Spleen (tissue), 7 donors: Measurements from ENCODE around the gene ZNF618.

Source experiments
- POLR2A ChIP-seq, 3 donors: fragments of 450-650 bp; IDR thresholded peaks; one replicate each; pipeline ENCODE4 v1.5.1; 2017; ENCODE audit warnings: antibody characterized with exemption in 3 of 3, mild to moderate bottlenecking in 1 of 3
- TF ChIP-seq, protein P1 (sequence below), 11 experiments: fragments of 200-600 bp in 7 of 11; fragments of 450-650 bp in 4 of 11; sonication (generic) in 4 of 11; IDR thresholded peaks in 8 of 11; conservative IDR thresholded peaks in 3 of 11; 1 replicate in 7 of 11; 2 replicates in 4 of 11; pipeline versions ENCODE4 v1.4.0 to v1.8.0; 2016 to 2021; ENCODE audit warnings: antibody characterized with exemption in 11 of 11, inconsistent platforms in 4 of 11, mild to moderate bottlenecking in 1 of 11
- donor health status: DM: no; HTN: no; CAD: no; lungs with moderate emphysema.
- donor health status: DM: no; HTN: no; CAD: no.
- donor health status: DM: no; HTN: no; CAD: no.

DNA sequence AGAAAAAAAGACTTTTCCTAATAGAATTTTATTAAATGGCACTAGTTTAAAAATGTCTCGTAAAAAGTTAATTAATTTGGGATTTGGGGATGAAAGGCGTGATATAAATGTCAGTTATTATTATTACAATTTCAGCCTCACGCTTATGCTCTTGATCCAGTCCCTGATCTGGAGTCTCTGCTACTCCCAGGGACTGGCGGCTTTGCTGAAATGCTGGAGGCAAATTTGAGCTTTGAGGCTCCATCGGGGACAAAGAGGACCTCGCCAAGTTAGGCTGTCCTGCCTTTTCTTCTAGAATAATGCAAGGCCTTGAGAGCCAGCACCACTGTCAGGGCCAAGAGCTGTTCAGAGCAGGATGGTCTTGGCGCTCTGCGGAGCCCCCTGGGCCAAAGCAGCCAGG, 69.7 kb downstream of the ZNF618 start:
- TF ChIP-seq, protein P1, sequence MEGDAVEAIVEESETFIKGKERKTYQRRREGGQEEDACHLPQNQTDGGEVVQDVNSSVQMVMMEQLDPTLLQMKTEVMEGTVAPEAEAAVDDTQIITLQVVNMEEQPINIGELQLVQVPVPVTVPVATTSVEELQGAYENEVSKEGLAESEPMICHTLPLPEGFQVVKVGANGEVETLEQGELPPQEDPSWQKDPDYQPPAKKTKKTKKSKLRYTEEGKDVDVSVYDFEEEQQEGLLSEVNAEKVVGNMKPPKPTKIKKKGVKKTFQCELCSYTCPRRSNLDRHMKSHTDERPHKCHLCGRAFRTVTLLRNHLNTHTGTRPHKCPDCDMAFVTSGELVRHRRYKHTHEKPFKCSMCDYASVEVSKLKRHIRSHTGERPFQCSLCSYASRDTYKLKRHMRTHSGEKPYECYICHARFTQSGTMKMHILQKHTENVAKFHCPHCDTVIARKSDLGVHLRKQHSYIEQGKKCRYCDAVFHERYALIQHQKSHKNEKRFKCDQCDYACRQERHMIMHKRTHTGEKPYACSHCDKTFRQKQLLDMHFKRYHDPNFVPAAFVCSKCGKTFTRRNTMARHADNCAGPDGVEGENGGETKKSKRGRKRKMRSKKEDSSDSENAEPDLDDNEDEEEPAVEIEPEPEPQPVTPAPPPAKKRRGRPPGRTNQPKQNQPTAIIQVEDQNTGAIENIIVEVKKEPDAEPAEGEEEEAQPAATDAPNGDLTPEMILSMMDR (IDR thresholded peaks at IDR 0.05 in 8 of 11, conservative IDR thresholded peaks at IDR 0.05 in 3 of 11), result no peak
- TF ChIP-seq POLR2A (IDR thresholded peaks at IDR 0.05), result no peak
